Ovary (tissue), 9 donors: ENCODE results near the gene ZNHIT6. TPM values are rescaled to one million over a fixed set of nuclear protein-coding genes. Genes with fewer than 3 reads are reported as not detected.
"Not testable (repeated sequence)": the region's sequence is repeated elsewhere in the genome, so short reads cannot be mapped to it uniquely, and the experiment has no call there.

ENCODE experiments used
- DNase-seq, 5 donors: peaks; one replicate each; pipeline ENCODE4 v3.0.0-alpha.2; 2019 to 2020
- H3K27ac ChIP-seq, 2 donors: fragments of 200-600 bp; one replicate each; pipeline versions ENCODE4 v1.5.1 to v1.8.0; 2019 to 2022
- H3K27me3 ChIP-seq: fragments of 200-600 bp; one replicate; pipeline ENCODE4 v1.8.0; 2022
- H3K36me3 ChIP-seq: fragments of 200-600 bp; sonication (generic); one replicate; pipeline ENCODE4 v1.5.1; 2019
- H3K4me1 ChIP-seq: one replicate; pipeline ENCODE4 v1.8.1; 2013; ENCODE audit warnings: mild to moderate bottlenecking, moderate library complexity; ENCODE audit not compliant: insufficient read depth
- H3K4me3 ChIP-seq: fragments of 200-600 bp; sonication (generic); one replicate; pipeline ENCODE4 v1.5.1; 2017
- H3K9me3 ChIP-seq, 2 donors: fragments of 200-600 bp in 1 of 2; sonication (generic) in 1 of 2; one replicate each; pipeline versions ENCODE4 v1.5.1 to v1.8.1; 2013 to 2019; ENCODE audit warnings: mild to moderate bottlenecking in 1 of 2, moderate library complexity in 1 of 2
- CTCF ChIP-seq, 3 donors: fragments of 450-650 bp in 2 of 3; fragments of 200-600 bp in 1 of 3; IDR thresholded peaks; one replicate each; pipeline versions ENCODE4 v1.5.1 to v1.8.0; 2016 to 2022; ENCODE audit warnings: antibody characterized with exemption in 3 of 3, mild to moderate bottlenecking in 1 of 3
- EP300 ChIP-seq: sonication (generic); formaldehyde crosslinking; IDR thresholded peaks from one replicate; pipeline ENCODE4 v1.6.1; 2017; ENCODE audit warnings: antibody characterized with exemption
- POLR2A ChIP-seq: fragments of 450-650 bp; IDR thresholded peaks from one replicate; pipeline ENCODE4 v1.6.1; 2017; ENCODE audit warnings: antibody characterized with exemption, mild to moderate bottlenecking, moderate library complexity
- WGBS, 3 donors: extraction: QIAGEN DNeasy Blood & Tissue Kit in 1 of 3; methylation state at CpG; one replicate each; pipeline versions ENCODE4 v1.1.5 to v1.1.7; 2013 to 2017; 5-methylcytosine and 5-hydroxymethylcytosine counted together
- intact Hi-C, 4 donors: fragments of 100-400 bp; cut with DNase I; formaldehyde crosslinking; loops; one replicate each; pipeline versions ENCODE4 v1.11.0 to v1.15.1; 2022 to 2023
- polyA plus RNA-seq, 2 donors: library from polyadenylated mRNA; stranded (reverse); fragments of 200-250 nt in 1 of 2; fragments of 350-450 nt in 1 of 2; fragmentation: Illumina TruSeq in 1 of 2; extraction: RNeasy Lipid Tissue Mini Kit (QIAGEN cat#74804) in 1 of 2; gene quantifications; one replicate each; pipeline ENCODE4 v1.2.3, GENCODE V29; 2013 to 2014
- total RNA-seq, 7 donors: library from RNA; depleted of rRNA in 2 of 7; stranded (reverse); fragments of >200 nt in 2 of 7; fragmentation: NEBNext Ultra II Directional in 3 of 7; extraction: Animal tissue kit (Norgen Biotek cat#: 25700) in 3 of 7; gene quantifications; one replicate each; pipeline versions ENCODE4 v1.1.0 to v1.2.4, GENCODE V29; 2016 to 2023
- donor health status: DM: no; HTN: no; CAD: no; lungs with moderate emphysema.
- donor health status: DM: no; HTN: no; CAD: no.
- donor health status: Bipolar disorder and iron deficiency.
- donor health status: DM: yes; HTN: yes; CAD: no.
- donor health status: DM: no; HTN: no; CAD: no.
- donor health status: DM: yes; HTN: yes; CAD: no.

ZNHIT6 gene
- total and polyA plus RNA-seq, 9 donors: 8.8 to 22.9 (median 16.2) TPM

GRCh38 chr1:85743814-85744213, 35.6 kb upstream of the ZNHIT6 start:
- no peak for DNase-seq
- Histone ChIP-seq H3K27me3 (peaks cover 2% of the 10 kb centered on the region), H3K36me3 (no peaks in the 10 kb centered on the region), H3K9me3 (no peaks in the 10 kb centered on the region), H3K4me1 (no peaks in the 10 kb centered on the region), H3K27ac (no peak overlapping the region), H3K4me3 (no peak overlapping the region)
- intact Hi-C loops: no loop called here
- 59 to 76% (median 65%) methylated on average over 3 of the region's 3 CpGs for WGBS, 3 donors
- TF ChIP-seq CTCF (IDR thresholded peaks at IDR 0.05): no peak
- TF ChIP-seq POLR2A: no peak
- TF ChIP-seq EP300: no peak

DNA sequence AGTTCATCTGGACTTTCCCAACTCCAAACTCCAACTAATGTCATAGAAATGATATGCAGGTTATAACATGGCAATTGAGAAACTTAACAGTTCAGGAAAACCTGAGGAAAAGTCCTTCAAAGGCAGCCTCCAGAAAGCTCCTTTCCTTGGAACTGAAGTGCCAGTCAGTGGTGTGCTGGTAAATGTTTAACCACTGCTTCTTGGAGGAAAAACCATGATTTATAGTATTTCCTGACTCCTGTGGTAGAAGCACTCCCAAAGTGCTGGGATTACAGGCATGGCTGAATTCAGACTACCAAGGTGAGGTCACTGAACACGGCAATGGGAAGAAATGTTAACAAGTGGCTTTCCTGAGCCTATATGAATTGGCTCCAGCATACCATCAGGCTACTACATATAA, 26.7 kb upstream of the ZNHIT6 start:
- Histone ChIP-seq H3K4me3 (no peak overlapping the region), H3K4me1 (no peaks in the 10 kb centered on the region), H3K27ac (no peak overlapping the region), H3K9me3 (no peaks in the 10 kb centered on the region), H3K36me3 (no peaks in the 10 kb centered on the region), H3K27me3 (no peaks in the 10 kb centered on the region)
- no peak for TF ChIP-seq EP300
- no peak for TF ChIP-seq POLR2A
- no peak for TF ChIP-seq CTCF (IDR thresholded peaks at IDR 0.05)
- DNase-seq: no peak
- WGBS, 3 donors: 75 to 86% (median 83%) methylated on average over 1 of the region's 1 CpG
- intact Hi-C loops: no loop called here

- 90 to 93% (median 91%) methylated on average over 7 of the region's 7 CpGs for WGBS, 3 donors
- Histone ChIP-seq H3K27me3 (no peaks in the 10 kb centered on the region), H3K4me1 (no peaks in the 10 kb centered on the region), H3K36me3 (no peaks in the 10 kb centered on the region), H3K4me3 (no peak overlapping the region), H3K27ac (no peak overlapping the region), H3K9me3 (no peaks in the 10 kb centered on the region)
- intact Hi-C loops: no loop called here
- no peak for DNase-seq
- TF ChIP-seq EP300: no peak
- TF ChIP-seq POLR2A: no peak
- no peak for TF ChIP-seq CTCF (IDR thresholded peaks at IDR 0.05)
Measured at GRCh38 chr1:85718678-85719340, 10.6 kb upstream of the ZNHIT6 start.

DNA sequence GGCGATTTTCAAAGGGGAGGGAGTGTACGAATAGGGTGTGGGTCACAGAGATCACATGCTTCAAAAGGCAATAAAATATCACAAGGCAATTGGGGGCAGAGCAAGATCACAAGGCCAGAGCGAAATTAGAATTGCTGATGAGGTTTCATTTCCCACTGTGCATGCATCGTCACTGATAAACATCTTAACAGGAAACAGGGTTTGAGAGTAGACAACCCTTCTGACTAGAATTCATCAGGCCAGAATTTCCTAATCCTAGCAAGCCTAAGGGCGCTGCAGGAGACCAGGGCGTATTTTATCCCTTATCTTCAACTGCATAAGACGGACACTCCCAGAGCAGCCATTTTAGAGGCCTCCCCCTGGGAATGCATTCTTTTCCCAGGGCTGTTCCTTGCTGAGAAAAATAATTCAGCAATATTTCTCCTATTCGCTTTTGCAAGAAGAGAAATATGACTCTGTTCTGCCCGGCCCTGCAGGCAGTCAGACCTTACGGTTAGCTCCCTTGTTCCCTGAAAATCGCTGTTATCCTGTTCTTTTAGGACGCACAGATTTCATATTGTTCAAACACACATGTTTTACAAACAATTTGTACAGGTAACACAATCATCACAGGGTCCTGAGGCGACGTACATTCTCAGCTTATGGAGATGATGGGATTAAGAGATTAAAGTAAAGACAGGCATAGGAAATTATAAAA, 6.3 kb upstream of the ZNHIT6 start:
- 84 to 89% (median 88%) methylated on average over 14 of the region's 14 CpGs for WGBS, 3 donors
- H3K9me3 ChIP-seq, H3K27ac ChIP-seq, H3K4me3 ChIP-seq, DNase-seq, H3K27me3 ChIP-seq, intact Hi-C loops, H3K36me3 ChIP-seq, H3K4me1 ChIP-seq: not testable (repeated sequence)

DNA sequence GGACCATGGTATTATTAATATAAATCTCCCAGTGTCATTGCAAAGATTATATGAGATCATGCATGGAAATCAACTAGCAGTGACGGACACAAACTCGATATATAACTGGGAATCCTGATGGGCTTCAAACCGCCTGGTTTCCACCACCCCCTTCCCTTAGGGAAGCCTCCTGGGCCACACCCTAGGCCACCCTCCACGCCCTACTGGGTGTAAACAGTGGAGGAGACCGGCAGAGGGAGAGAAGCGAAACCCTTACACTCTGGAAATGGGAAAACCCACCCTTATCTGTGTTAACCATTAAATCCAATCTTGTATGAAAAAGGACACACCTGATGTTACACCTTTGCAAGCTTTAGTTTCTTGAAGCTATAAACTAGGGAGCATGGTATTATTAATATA, 595 bp upstream of the ZNHIT6 start:
- peaks cover 0 to 3% of the 10 kb centered on the region in 2 donors for H3K9me3 ChIP-seq
- intact Hi-C loops: no loop called here
- H3K4me1 ChIP-seq: peaks cover 3% of the 10 kb centered on the region
- H3K4me3 ChIP-seq: peak overlapping the region; percentile 57
- peak overlapping the region in 1 of 2 donors; percentile 79 for H3K27ac ChIP-seq
- TF ChIP-seq POLR2A (no peak), EP300 (no peak), CTCF (IDR thresholded peaks at IDR 0.05) (no peak)
- DNase-seq: peak in 2 of 5 donors; percentile 18 to 21
- no peaks in the 10 kb centered on the region for H3K27me3 ChIP-seq
- no peaks in the 10 kb centered on the region for H3K36me3 ChIP-seq
- WGBS, 3 donors: 87 to 90% (median 89%) methylated on average over 6 of the region's 6 CpGs
